GM12873 (cell line): ENCODE results near the gene CIZ1.

Experiments
- CTCF ChIP-seq: IDR thresholded peaks from 2 replicates; pipeline ENCODE4 v1.5.1; 2012; ENCODE audit warnings: low read depth, mild to moderate bottlenecking, moderate library complexity, low read length, control low read depth; ENCODE audit not compliant: insufficient read depth; ENCODE audit errors: missing control alignments

Gene CIZ1

GRCh38 chr9:128225770-128226411 is 34.5 kb upstream of the CIZ1 start:
- no peak for TF ChIP-seq CTCF

- TF ChIP-seq CTCF = no peak
Measured at GRCh38 chr9:128224877-128225276, 33.5 kb upstream of the CIZ1 start.

- no peak for TF ChIP-seq CTCF
Measured at GRCh38 chr9:128222880-128223670, 31.7 kb upstream of the CIZ1 start.

GRCh38 chr9:128222026-128222425 is 30.7 kb upstream of the CIZ1 start:
- no peak for TF ChIP-seq CTCF

- no peak for TF ChIP-seq CTCF
Measured at GRCh38 chr9:128219831-128220230, 28.5 kb upstream of the CIZ1 start.

GRCh38 chr9:128218518-128219389 is 27.4 kb upstream of the CIZ1 start:
- no peak for TF ChIP-seq CTCF

- TF ChIP-seq CTCF = no peak
Measured at GRCh38 chr9:128218172-128218517, 26.8 kb upstream of the CIZ1 start.
